Naive thymus-derived CD4-positive, alpha-beta T cell (primary cell): Measurements from ENCODE around the gene SFI1. TPM values are rescaled to one million over a fixed set of nuclear protein-coding genes. Genes with fewer than 3 reads are reported as not detected.

Experiments used
- ATAC-seq: fragments of 150-1000 bp; cut with Tn5 transposase; 2 replicates; pipeline ENCODE4 v1.10.0; 2021; ENCODE audit warnings: mild to moderate bottlenecking, moderate library complexity
- CTCF ChIA-PET: fragments of 350-600 bp; sonication (Branson Sonifier 250); formaldehyde crosslinking; loops from one replicate; lab custom pipeline; 2021; ENCODE audit warnings: antibody characterized with exemption; lab: Charles Lee
- POLR2A ChIA-PET: fragments of 350-600 bp; sonication (Branson Sonifier 250); formaldehyde crosslinking; loops from one replicate; lab custom pipeline; 2021; ENCODE audit warnings: antibody characterized with exemption, inconsistent platforms; lab: Charles Lee
- DNase-seq, 9 donors: peaks; one replicate each; pipeline versions ENCODE4 v3.0.0 to v3.0.0-alpha.2; 2020 to 2022; ENCODE audit warnings: mixed read lengths in 1 of 9
- H3K27ac ChIP-seq: one replicate; pipeline ENCODE4 v1.7.0; 2013; ENCODE audit warnings: mild to moderate bottlenecking, low read depth, low read length, moderate library complexity
- H3K27me3 ChIP-seq, 2 donors: one replicate each; pipeline ENCODE4 v1.7.0; 2013; ENCODE audit warnings: low read length in 2 of 2, mild to moderate bottlenecking in 2 of 2, moderate library complexity in 2 of 2; ENCODE audit not compliant: control insufficient read depth in 2 of 2, insufficient read depth in 2 of 2
- H3K36me3 ChIP-seq, 3 experiments: 1 replicate in 2 of 3; 2 replicates in 1 of 3; pipeline ENCODE4 v1.7.0; 2013; ENCODE audit warnings: low read length in 3 of 3, mild to moderate bottlenecking in 3 of 3, moderate library complexity in 1 of 3; ENCODE audit not compliant: insufficient read depth in 3 of 3, control insufficient read depth in 2 of 3
- H3K4me1 ChIP-seq, 2 donors: one replicate each; pipeline ENCODE4 v1.7.0; 2013; ENCODE audit warnings: low read length in 2 of 2, mild to moderate bottlenecking in 2 of 2, moderate library complexity in 1 of 2; ENCODE audit not compliant: control insufficient read depth in 2 of 2, insufficient read depth in 2 of 2
- H3K4me3 ChIP-seq: 2 replicates; pipeline ENCODE4 v1.7.0; 2013; ENCODE audit warnings: mild to moderate bottlenecking, low read length
- H3K9me3 ChIP-seq, 3 experiments: 1 replicate in 2 of 3; 2 replicates in 1 of 3; pipeline ENCODE4 v1.7.0; 2013; ENCODE audit warnings: low read length in 3 of 3; ENCODE audit not compliant: control insufficient read depth in 2 of 3
- H3K27ac Mint-ChIP-seq, 9 donors: one replicate each; pipeline ENCODE4 v1.8.0; 2020 to 2022; ENCODE audit warnings: mixed read lengths in 9 of 9, mild to moderate bottlenecking in 8 of 9, moderate library complexity in 5 of 9, inconsistent platforms in 2 of 9
- H3K27me3 Mint-ChIP-seq, 5 donors: one replicate each; pipeline ENCODE4 v1.8.0; 2021 to 2022; ENCODE audit warnings: mixed read lengths in 5 of 5, mild to moderate bottlenecking in 1 of 5
- H3K36me3 Mint-ChIP-seq, 5 donors: one replicate each; pipeline ENCODE4 v1.8.0; 2020 to 2022; ENCODE audit warnings: mixed read lengths in 5 of 5, mild to moderate bottlenecking in 3 of 5, inconsistent platforms in 1 of 5
- H3K4me1 Mint-ChIP-seq, 7 donors: one replicate each; pipeline ENCODE4 v1.8.0; 2020 to 2022; ENCODE audit warnings: mixed read lengths in 7 of 7, mild to moderate bottlenecking in 3 of 7, inconsistent platforms in 1 of 7
- H3K4me3 Mint-ChIP-seq, 10 donors: one replicate each; pipeline ENCODE4 v1.8.0; 2020 to 2022; ENCODE audit warnings: mild to moderate bottlenecking in 10 of 10, mixed read lengths in 10 of 10, moderate library complexity in 6 of 10, inconsistent platforms in 2 of 10
- H3K9me3 Mint-ChIP-seq, 11 donors: one replicate each; pipeline ENCODE4 v1.8.0; 2020 to 2022; ENCODE audit warnings: mixed read lengths in 11 of 11, mild to moderate bottlenecking in 4 of 11, inconsistent platforms in 1 of 11, moderate library complexity in 1 of 11
- intact Hi-C, 2 donors: fragments of 100-400 bp; cut with micrococcal nuclease; formaldehyde crosslinking; loops; one replicate each; pipeline ENCODE4 v1.15.1; 2023
- polyA plus RNA-seq, 2 donors: library from polyadenylated mRNA; unstranded; fragments of 300-500 nt; fragmentation: Illumina TruSeq; gene quantifications; one replicate each; pipeline ENCODE4 v1.2.3, GENCODE V29; 2021
- total RNA-seq, 6 experiments: library from RNA in 5 of 6; stranded (reverse) in 5 of 6; gene quantifications; 1 replicate in 5 of 6; 2 replicates in 1 of 6; pipeline ENCODE4 v1.2.3 and lab custom pipeline; 2021 to 2026

SFI1 gene
- total and polyA plus RNA-seq, 7 experiments from 2014 or later: 25.9 to 359 (median 253) TPM

GRCh38 chr22:31630331-31631329 is 134.3 kb downstream of the SFI1 start:
- POLR2A ChIA-PET: interaction anchor here (0.6 to 2.0 kb wide), 19 partner anchors 9 to 344 kb away, joined by 3 to 12 read pairs (median 4); partner anchors contain the start of genes PIK3IP1 and PISD
- H3K27me3 Mint-ChIP-seq: no peaks in the 10 kb centered on the region
- H3K4me3 Mint-ChIP-seq: peak overlapping the region; percentile 80 to 92 (median 88)

DNA sequence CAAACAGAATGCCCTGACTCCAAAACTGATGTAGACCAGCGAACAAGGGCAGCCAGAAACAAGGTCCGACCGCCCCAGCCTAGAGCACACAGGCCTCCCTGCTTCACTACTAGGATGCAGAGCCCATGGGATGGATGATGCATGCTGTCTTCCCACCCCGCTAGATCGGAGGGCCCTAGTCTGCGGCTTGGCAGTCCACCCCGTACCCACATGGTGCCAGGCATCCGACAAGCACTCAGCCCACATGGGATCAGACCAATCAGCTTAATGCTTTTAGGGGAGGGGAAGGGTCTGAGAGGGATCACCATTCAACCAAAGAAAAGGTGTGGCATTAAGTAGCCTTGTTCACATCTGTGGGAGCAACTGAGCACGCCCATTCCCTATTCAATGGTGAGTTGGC is 135.1 kb downstream of the SFI1 start:
- ATAC-seq (no peak), DNase-seq (no peak)
- no peaks in the 10 kb centered on the region for H3K27me3 Mint-ChIP-seq
- H3K27me3 ChIP-seq: no peaks in the 10 kb centered on the region
- peaks cover 19 to 55% (median 41%) of the 10 kb centered on the region in 7 donors for H3K4me1 Mint-ChIP-seq
- peak overlapping the region; percentile 72 to 92 (median 82) for H3K4me3 Mint-ChIP-seq
- H3K36me3 ChIP-seq: no peaks in the 10 kb centered on the region
- H3K27ac ChIP-seq: peak overlapping the region; percentile 95
- peak overlapping the region; percentile 68 to 95 (median 91) for H3K27ac Mint-ChIP-seq
- intact Hi-C loops: loop anchor here (2.0 to 10.0 kb wide), 7 partner anchors 49 to 527 kb away; partner anchors contain the start of genes DRG1 (in 1 of the 2), LIMK2 (in 1 of the 2), PATZ1 (in 1 of the 2) and PIK3IP1 (in 1 of the 2)
- no peaks in the 10 kb centered on the region for H3K9me3 ChIP-seq
- ChIA-PET POLR2A (interaction anchor here (0.6 to 1.9 kb wide), 7 partner anchors 46 to 339 kb away, joined by 3 to 7 read pairs (median 3); partner anchors contain the start of gene PIK3IP1), CTCF (interaction anchor here (1.0 to 2.8 kb wide), 2 partner anchors 75 to 180 kb away, joined by 4 to 16 read pairs; no protein-coding TSS in a partner anchor)
- peaks cover 0 to 3% (median 0%) of the 10 kb centered on the region in 5 donors for H3K36me3 Mint-ChIP-seq
- peaks cover 0 to 2% (median 0%) of the 10 kb centered on the region in 11 donors for H3K9me3 Mint-ChIP-seq
- H3K4me3 ChIP-seq: no peak overlapping the region
- H3K4me1 ChIP-seq: peaks cover 16 to 19% of the 10 kb centered on the region in 2 donors

More at GRCh38 chr22:31630331-31631329, 134.3 kb downstream of the SFI1 start:
- intact Hi-C loops: loop anchor here (1.0 to 10.0 kb wide), 13 partner anchors 32 to 526 kb away; partner anchors contain the start of genes DRG1 (in 2 of the 2), EIF4ENIF1 (in 2 of the 2), PISD (in 2 of the 2) and SFI1 (in 2 of the 2)
- H3K9me3 Mint-ChIP-seq: peaks cover 0 to 5% (median 0%) of the 10 kb centered on the region in 11 donors
- ATAC-seq: peak; percentile 92
- Histone ChIP-seq H3K36me3 (no peaks in the 10 kb centered on the region), H3K27ac (peak overlapping the region; percentile 95), H3K4me3 (peak overlapping the region; percentile 74), H3K27me3 (no peaks in the 10 kb centered on the region), H3K4me1 (peaks cover 16 to 19% of the 10 kb centered on the region in 2 donors), H3K9me3 (no peaks in the 10 kb centered on the region)
- peaks cover 0 to 3% (median 0%) of the 10 kb centered on the region in 5 donors for H3K36me3 Mint-ChIP-seq
- peak overlapping the region; percentile 89 to 96 (median 93) for H3K27ac Mint-ChIP-seq
- peaks cover 18 to 58% (median 38%) of the 10 kb centered on the region in 7 donors for H3K4me1 Mint-ChIP-seq
- peak; percentile 71 to 90 (median 89) for DNase-seq
- CTCF ChIA-PET: interaction anchor here (0.6 to 2.8 kb wide), 5 partner anchors 35 to 179 kb away, joined by 3 to 16 read pairs (median 4); no protein-coding TSS in a partner anchor

DNA sequence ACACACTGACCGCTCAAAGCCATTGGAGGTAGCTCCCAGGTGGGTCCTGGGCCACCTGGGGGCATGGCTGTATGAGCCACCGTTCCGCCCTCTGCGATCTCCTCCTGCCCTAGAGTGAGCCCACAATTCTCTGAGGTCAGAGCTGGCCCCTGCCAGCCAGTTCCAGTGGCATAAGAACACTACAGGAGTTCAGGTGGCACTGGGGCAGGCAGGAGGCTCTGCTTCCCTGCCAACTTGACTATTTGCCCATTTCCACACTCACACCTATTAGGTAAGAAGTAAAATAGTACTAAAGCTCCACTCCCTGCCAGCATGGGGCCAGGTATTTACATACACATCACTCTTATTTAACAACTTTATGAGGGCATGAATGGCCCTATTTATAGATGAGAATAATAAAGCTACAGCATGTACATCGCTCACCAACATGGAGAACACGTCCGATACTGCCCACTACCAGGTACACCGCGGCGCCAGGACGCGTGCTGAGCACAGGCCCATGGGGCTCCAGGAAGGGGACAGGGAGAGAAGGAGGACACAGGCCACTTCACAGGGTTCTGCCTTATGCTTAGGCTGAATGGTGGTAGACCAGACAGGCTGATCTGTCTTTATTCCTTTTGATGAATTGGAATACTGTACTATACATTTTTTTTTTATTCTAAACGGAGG is 139.4 kb downstream of the SFI1 start:
- H3K9me3 Mint-ChIP-seq: no peaks in the 10 kb centered on the region
- peaks cover 15 to 18% of the 10 kb centered on the region in 2 donors for H3K4me1 ChIP-seq

GRCh38 chr22:31637447-31637890 is 141.1 kb downstream of the SFI1 start:
- ATAC-seq (peak; percentile 59), DNase-seq (no peak)
- peak overlapping the region in 3 of 10 donors; percentile 51 to 71 (median 70) for H3K4me3 Mint-ChIP-seq
- peaks cover 0 to 10% (median 4%) of the 10 kb centered on the region in 5 donors for H3K36me3 Mint-ChIP-seq
- no peaks in the 10 kb centered on the region for H3K9me3 Mint-ChIP-seq
- CTCF ChIA-PET: interaction anchor here (0.6 to 0.8 kb wide), 2 partner anchors 80 to 331 kb away, joined by 3 read pairs; no protein-coding TSS in a partner anchor
- POLR2A ChIA-PET: interaction anchor here (0.7 kb wide), 2 partner anchors 24 to 291 kb away, joined by 3 read pairs; partner anchors contain the start of gene PATZ1
- Histone ChIP-seq H3K27me3 (no peaks in the 10 kb centered on the region), H3K36me3 (peaks cover 0 to 4% (median 0%) of the 10 kb centered on the region in 3 experiments), H3K27ac (peak overlapping the region; percentile 38), H3K4me1 (peaks cover 7 to 16% of the 10 kb centered on the region in 2 donors), H3K4me3 (no peak overlapping the region), H3K9me3 (no peaks in the 10 kb centered on the region)
- H3K4me1 Mint-ChIP-seq: peaks cover 30 to 54% (median 37%) of the 10 kb centered on the region in 7 donors
- peak overlapping the region in 8 of 9 donors; percentile 7 to 89 (median 77) for H3K27ac Mint-ChIP-seq
- intact Hi-C loops: loop anchor here in 1 of 2 donors (10.0 kb wide), 1 partner anchor 533 kb away; the partner anchor contains the start of gene SELENOM
- no peaks in the 10 kb centered on the region for H3K27me3 Mint-ChIP-seq

More for the DNA sequence above, 139.4 kb downstream of the SFI1 start:
- Histone ChIP-seq H3K27me3 (no peaks in the 10 kb centered on the region), H3K27ac (no peak overlapping the region), H3K4me3 (no peak overlapping the region), H3K36me3 (no peaks in the 10 kb centered on the region), H3K9me3 (no peaks in the 10 kb centered on the region)
- H3K4me1 Mint-ChIP-seq: peaks cover 29 to 56% (median 37%) of the 10 kb centered on the region in 7 donors
- CTCF ChIA-PET: interaction anchor here (1.5 kb wide), 1 partner anchor 75 kb away, joined by 3 read pairs; no protein-coding TSS in a partner anchor
- intact Hi-C loops: loop anchor here in 1 of 2 donors (10.0 kb wide), 1 partner anchor 531 kb away; the partner anchor contains the start of gene SELENOM
- no peak overlapping the region for H3K4me3 Mint-ChIP-seq
- POLR2A ChIA-PET: no interaction called here
- ATAC-seq: no peak
- no peak for DNase-seq
- peaks cover 0 to 3% (median 0%) of the 10 kb centered on the region in 5 donors for H3K36me3 Mint-ChIP-seq
- peak overlapping the region in 4 of 9 donors; percentile 28 to 78 (median 72) for H3K27ac Mint-ChIP-seq
- no peaks in the 10 kb centered on the region for H3K27me3 Mint-ChIP-seq

GRCh38 chr22:31637891-31638618 is 141.7 kb downstream of the SFI1 start:
- Mint-ChIP-seq H3K27me3 (no peaks in the 10 kb centered on the region), H3K27ac (peak overlapping the region; percentile 38 to 89 (median 78)), H3K36me3 (peaks cover 0 to 10% (median 4%) of the 10 kb centered on the region in 5 donors), H3K9me3 (no peaks in the 10 kb centered on the region), H3K4me1 (peaks cover 30 to 50% (median 37%) of the 10 kb centered on the region in 7 donors), H3K4me3 (peak overlapping the region in 5 of 10 donors; percentile 13 to 71 (median 58))
- Histone ChIP-seq H3K27ac (peak overlapping the region; percentile 51), H3K4me1 (peaks cover 7 to 16% of the 10 kb centered on the region in 2 donors), H3K9me3 (no peaks in the 10 kb centered on the region), H3K27me3 (no peaks in the 10 kb centered on the region), H3K4me3 (no peak overlapping the region), H3K36me3 (peaks cover 0 to 4% (median 0%) of the 10 kb centered on the region in 3 experiments)
- peak; percentile 77 for ATAC-seq
- DNase-seq: no peak
- ChIA-PET CTCF (interaction anchor here (0.6 to 0.8 kb wide), 2 partner anchors 81 to 330 kb away, joined by 3 read pairs; no protein-coding TSS in a partner anchor), POLR2A (interaction anchor here (0.6 kb wide), 1 partner anchor 21 kb away, joined by 3 read pairs; no protein-coding TSS in a partner anchor)
- intact Hi-C loops: loop anchor here in 1 of 2 donors (10.0 kb wide), 1 partner anchor 533 kb away; the partner anchor contains the start of gene SELENOM
